K562 (cell line): Measurements from ENCODE around the gene LRRC47. TPM values are rescaled to one million over a fixed set of nuclear protein-coding genes. Genes with fewer than 3 reads are reported as not detected.

ENCODE experiments used
- BRD4 ChIP-seq: fragments of 200-600 bp; sonication (generic); IDR thresholded peaks from 2 replicates; pipeline ENCODE4 v1.6.1; 2017; ENCODE audit warnings: inconsistent platforms
- CHD1 ChIP-seq: fragments of 200-600 bp; sonication (generic); IDR thresholded peaks from one replicate; pipeline ENCODE4 v1.6.1; 2012; ENCODE audit warnings: mild to moderate bottlenecking, moderate library complexity, low read length, inconsistent platforms
- CREB1 ChIP-seq, 2 experiments: sonication (generic) in 1 of 2; formaldehyde crosslinking in 1 of 2; IDR thresholded peaks; 2 replicates each; pipeline versions ENCODE4 v1.6.1 to v1.8.0; 2012 to 2022; ENCODE audit warnings: inconsistent platforms in 1 of 2, mild to moderate bottlenecking in 1 of 2, missing genetic modification reagents in 1 of 2, moderate library complexity in 1 of 2
- GATAD2A ChIP-seq: fragments of 450-650 bp; IDR thresholded peaks from 2 replicates; pipeline ENCODE4 v1.6.1; 2017
- KLF10 ChIP-seq: fragments of 250-450 bp; sonication (Bioruptor Pico); IDR thresholded peaks from 2 replicates; pipeline ENCODE4 v1.6.1; 2021; ENCODE audit warnings: matching md5 sums
- MAFF ChIP-seq: IDR thresholded peaks from 2 replicates; pipeline ENCODE4 v1.6.1; 2012; ENCODE audit warnings: low read length, improper control_type of control experiment
- PTBP1 ChIP-seq: fragments of 200-400 bp; formaldehyde crosslinking; IDR thresholded peaks from 2 replicates; pipeline ENCODE4 v1.6.1; 2017; ENCODE audit warnings: low read depth, low read length
- ZNF668 ChIP-seq: fragments of 250-450 bp; sonication (Bioruptor Pico); IDR thresholded peaks from 2 replicates; pipeline ENCODE4 v1.8.0; 2022; ENCODE audit warnings: mild to moderate bottlenecking, inconsistent platforms
- polyA plus RNA-seq, 8 experiments: library from polyadenylated mRNA; depleted of rRNA in 4 of 8; stranded (reverse) in 5 of 8; unstranded in 3 of 8; fragments of >200 nt; fragmentation: Nextera tagmentation in 2 of 8; fragmentation: Illumina TruSeq in 1 of 8; extraction: Ambion mirVana in 2 of 8; extraction: Trizol in 1 of 8; gene quantifications; 2 replicates each; pipeline versions ENCODE4 v1.2.1 to v1.2.3, GENCODE V29; 2011 to 2014; ENCODE audit warnings: inconsistent platforms in 1 of 8, missing spikeins in 1 of 8
- total RNA-seq, 7 experiments: library from RNA; depleted of rRNA in 6 of 7; stranded (reverse); fragments of >200 nt in 6 of 7; fragmentation: Illumina TruSeq in 2 of 7; extraction: Trizol in 2 of 7; gene quantifications; 2 replicates each; pipeline versions ENCODE4 v1.2.1 to v1.2.3, GENCODE V29; 2011 to 2021; ENCODE audit warnings: low replicate concordance in 1 of 7
- TF ChIP-seq, protein P1 (sequence below): sonication (generic); formaldehyde crosslinking; IDR thresholded peaks from 2 replicates; pipeline ENCODE4 v1.8.0; 2022; ENCODE audit warnings: mild to moderate bottlenecking, missing genetic modification reagents
- TF ChIP-seq, protein P2 (sequence below): fragments of 250-450 bp; sonication (Bioruptor Pico); IDR thresholded peaks from 2 replicates; pipeline ENCODE4 v1.5.0; 2021; ENCODE audit warnings: mild to moderate bottlenecking, borderline replicate concordance
- TF ChIP-seq, protein P3 (sequence below): fragments of 150-350 bp; conservative IDR thresholded peaks from 2 replicates; pipeline ENCODE4 v1.6.1; 2014; ENCODE audit warnings: low read length
- TF ChIP-seq, protein P4 (sequence below): fragments of 450-650 bp; formaldehyde crosslinking; IDR thresholded peaks from 2 replicates; pipeline ENCODE4 v1.4.0; 2020; ENCODE audit warnings: mild to moderate bottlenecking, mixed read lengths
- TF ChIP-seq, protein P5 (sequence below): fragments of 200-800 bp; sonication (Bioruptor generic); IDR thresholded peaks from 2 replicates; pipeline ENCODE4 v1.6.1; 2017; ENCODE audit warnings: missing genetic modification characterization, missing compliant biosample characterization

The LRRC47 gene
- total and polyA plus RNA-seq, 9 of the 15 experiments (the other 6 are each of a cell fraction or from before 2014, with no cell fraction given): 4.6 to 68.0 (median 35.9) TPM

DNA sequence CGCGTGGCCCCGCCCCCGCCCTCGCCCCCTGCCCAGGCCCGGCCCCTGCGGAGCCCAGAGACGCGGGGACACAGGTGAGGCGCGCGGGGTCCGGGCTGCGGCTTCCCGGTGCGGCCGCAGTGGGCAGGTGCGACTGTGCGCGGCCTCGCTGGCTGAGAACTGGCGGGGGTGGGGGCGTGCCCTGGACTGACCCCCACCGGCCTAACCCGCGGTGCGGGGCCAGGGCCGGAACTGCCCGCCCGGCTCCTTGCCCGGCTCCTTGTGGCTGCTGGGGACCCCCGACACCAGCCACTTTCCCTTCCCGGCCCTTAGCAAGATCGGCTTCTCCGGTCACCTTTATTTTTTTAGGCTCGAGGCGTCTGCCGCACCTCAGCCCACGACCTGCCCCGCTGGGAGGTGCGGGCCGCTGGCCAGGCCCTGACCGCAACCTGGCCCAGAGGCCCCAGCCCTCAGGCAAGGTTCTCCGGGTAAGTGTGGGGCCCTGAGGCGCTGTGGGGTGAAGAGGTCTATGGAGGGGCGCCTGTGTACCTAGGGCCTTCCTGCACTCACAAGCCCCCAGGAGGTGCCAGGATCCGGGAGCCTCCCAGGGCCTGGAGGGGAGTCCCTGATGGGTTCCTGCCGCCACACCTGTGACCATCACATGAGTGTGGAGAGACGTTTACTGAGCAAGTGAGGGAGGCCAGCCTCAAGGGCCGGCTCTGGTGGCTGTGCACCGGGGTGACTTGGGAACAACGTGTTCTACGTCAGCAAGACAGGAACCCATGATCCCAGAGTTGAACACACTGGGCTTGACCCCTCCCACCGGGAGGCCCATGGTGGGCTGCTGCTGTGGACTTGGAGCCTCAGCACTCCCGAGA is 23.4 kb downstream of the LRRC47 start, which contains the start of gene SMIM1 (continued):
- TF ChIP-seq, protein P1, sequence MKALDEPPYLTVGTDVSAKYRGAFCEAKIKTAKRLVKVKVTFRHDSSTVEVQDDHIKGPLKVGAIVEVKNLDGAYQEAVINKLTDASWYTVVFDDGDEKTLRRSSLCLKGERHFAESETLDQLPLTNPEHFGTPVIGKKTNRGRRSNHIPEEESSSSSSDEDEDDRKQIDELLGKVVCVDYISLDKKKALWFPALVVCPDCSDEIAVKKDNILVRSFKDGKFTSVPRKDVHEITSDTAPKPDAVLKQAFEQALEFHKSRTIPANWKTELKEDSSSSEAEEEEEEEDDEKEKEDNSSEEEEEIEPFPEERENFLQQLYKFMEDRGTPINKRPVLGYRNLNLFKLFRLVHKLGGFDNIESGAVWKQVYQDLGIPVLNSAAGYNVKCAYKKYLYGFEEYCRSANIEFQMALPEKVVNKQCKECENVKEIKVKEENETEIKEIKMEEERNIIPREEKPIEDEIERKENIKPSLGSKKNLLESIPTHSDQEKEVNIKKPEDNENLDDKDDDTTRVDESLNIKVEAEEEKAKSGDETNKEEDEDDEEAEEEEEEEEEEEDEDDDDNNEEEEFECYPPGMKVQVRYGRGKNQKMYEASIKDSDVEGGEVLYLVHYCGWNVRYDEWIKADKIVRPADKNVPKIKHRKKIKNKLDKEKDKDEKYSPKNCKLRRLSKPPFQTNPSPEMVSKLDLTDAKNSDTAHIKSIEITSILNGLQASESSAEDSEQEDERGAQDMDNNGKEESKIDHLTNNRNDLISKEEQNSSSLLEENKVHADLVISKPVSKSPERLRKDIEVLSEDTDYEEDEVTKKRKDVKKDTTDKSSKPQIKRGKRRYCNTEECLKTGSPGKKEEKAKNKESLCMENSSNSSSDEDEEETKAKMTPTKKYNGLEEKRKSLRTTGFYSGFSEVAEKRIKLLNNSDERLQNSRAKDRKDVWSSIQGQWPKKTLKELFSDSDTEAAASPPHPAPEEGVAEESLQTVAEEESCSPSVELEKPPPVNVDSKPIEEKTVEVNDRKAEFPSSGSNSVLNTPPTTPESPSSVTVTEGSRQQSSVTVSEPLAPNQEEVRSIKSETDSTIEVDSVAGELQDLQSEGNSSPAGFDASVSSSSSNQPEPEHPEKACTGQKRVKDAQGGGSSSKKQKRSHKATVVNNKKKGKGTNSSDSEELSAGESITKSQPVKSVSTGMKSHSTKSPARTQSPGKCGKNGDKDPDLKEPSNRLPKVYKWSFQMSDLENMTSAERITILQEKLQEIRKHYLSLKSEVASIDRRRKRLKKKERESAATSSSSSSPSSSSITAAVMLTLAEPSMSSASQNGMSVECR (CRISPR knock-in tag): peak; percentile 24; the same call in 1 of the 2 replicates
- TF ChIP-seq, protein P2, sequence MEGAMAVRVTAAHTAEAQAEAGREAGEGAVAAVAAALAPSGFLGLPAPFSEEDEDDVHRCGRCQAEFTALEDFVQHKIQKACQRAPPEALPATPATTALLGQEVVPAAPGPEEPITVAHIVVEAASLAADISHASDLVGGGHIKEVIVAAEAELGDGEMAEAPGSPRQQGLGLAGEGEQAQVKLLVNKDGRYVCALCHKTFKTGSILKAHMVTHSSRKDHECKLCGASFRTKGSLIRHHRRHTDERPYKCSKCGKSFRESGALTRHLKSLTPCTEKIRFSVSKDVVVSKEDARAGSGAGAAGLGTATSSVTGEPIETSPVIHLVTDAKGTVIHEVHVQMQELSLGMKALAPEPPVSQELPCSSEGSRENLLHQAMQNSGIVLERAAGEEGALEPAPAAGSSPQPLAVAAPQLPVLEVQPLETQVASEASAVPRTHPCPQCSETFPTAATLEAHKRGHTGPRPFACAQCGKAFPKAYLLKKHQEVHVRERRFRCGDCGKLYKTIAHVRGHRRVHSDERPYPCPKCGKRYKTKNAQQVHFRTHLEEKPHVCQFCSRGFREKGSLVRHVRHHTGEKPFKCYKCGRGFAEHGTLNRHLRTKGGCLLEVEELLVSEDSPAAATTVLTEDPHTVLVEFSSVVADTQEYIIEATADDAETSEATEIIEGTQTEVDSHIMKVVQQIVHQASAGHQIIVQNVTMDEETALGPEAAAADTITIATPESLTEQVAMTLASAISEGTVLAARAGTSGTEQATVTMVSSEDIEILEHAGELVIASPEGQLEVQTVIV (CRISPR knock-in tag): peak; percentile 21; the same call in 1 of the 2 replicates
- TF ChIP-seq KLF10 (CRISPR knock-in tag) (no peak), GATAD2A (no peak), ZNF668 (CRISPR knock-in tag) (no peak), CREB1 (IDR thresholded peaks at IDR 0.05) (peak; percentile 54; the same call in 1 of the 2 replicates), CREB1 (CRISPR knock-in tag; IDR thresholded peaks at IDR 0.05) (no peak), BRD4 (no peak), CHD1 (peak; percentile 19), PTBP1 (0 out of 2 replicates have a peak, but pooled peaks have one; percentile 43), MAFF (no peak)
- TF ChIP-seq, protein P3, sequence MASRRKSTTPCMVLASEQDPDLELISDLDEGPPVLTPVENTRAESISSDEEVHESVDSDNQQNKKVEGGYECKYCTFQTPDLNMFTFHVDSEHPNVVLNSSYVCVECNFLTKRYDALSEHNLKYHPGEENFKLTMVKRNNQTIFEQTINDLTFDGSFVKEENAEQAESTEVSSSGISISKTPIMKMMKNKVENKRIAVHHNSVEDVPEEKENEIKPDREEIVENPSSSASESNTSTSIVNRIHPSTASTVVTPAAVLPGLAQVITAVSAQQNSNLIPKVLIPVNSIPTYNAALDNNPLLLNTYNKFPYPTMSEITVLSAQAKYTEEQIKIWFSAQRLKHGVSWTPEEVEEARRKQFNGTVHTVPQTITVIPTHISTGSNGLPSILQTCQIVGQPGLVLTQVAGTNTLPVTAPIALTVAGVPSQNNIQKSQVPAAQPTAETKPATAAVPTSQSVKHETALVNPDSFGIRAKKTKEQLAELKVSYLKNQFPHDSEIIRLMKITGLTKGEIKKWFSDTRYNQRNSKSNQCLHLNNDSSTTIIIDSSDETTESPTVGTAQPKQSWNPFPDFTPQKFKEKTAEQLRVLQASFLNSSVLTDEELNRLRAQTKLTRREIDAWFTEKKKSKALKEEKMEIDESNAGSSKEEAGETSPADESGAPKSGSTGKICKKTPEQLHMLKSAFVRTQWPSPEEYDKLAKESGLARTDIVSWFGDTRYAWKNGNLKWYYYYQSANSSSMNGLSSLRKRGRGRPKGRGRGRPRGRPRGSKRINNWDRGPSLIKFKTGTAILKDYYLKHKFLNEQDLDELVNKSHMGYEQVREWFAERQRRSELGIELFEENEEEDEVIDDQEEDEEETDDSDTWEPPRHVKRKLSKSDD: no peak
- TF ChIP-seq, protein P4, sequence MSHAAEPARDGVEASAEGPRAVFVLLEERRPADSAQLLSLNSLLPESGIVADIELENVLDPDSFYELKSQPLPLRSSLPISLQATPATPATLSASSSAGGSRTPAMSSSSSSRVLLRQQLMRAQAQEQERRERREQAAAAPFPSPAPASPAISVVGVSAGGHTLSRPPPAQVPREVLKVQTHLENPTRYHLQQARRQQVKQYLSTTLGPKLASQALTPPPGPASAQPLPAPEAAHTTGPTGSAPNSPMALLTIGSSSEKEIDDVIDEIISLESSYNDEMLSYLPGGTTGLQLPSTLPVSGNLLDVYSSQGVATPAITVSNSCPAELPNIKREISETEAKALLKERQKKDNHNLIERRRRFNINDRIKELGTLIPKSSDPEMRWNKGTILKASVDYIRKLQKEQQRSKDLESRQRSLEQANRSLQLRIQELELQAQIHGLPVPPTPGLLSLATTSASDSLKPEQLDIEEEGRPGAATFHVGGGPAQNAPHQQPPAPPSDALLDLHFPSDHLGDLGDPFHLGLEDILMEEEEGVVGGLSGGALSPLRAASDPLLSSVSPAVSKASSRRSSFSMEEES (CRISPR knock-in tag): no peak; the same call in 1 of the 2 replicates
- TF ChIP-seq, protein P5, sequence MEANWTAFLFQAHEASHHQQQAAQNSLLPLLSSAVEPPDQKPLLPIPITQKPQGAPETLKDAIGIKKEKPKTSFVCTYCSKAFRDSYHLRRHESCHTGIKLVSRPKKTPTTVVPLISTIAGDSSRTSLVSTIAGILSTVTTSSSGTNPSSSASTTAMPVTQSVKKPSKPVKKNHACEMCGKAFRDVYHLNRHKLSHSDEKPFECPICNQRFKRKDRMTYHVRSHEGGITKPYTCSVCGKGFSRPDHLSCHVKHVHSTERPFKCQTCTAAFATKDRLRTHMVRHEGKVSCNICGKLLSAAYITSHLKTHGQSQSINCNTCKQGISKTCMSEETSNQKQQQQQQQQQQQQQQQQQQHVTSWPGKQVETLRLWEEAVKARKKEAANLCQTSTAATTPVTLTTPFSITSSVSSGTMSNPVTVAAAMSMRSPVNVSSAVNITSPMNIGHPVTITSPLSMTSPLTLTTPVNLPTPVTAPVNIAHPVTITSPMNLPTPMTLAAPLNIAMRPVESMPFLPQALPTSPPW (CRISPR knock-in tag): peak; percentile 82
